Endodermal cell (in vitro differentiated cells): ENCODE measurements around the gene ATP6V0D1. TPM values are rescaled to one million over a fixed set of nuclear protein-coding genes. Genes with fewer than 3 reads are reported as not detected.

Experiments used
- DNase-seq: peaks from one replicate; pipeline ENCODE4 v3.0.0-alpha.2; 2017
- H3K27ac ChIP-seq: 2 replicates; pipeline ENCODE4 v1.5.1; 2013; ENCODE audit warnings: mild to moderate bottlenecking, low read depth, low read length, moderate library complexity
- H3K27me3 ChIP-seq: 2 replicates; pipeline ENCODE4 v1.6.1; 2013; ENCODE audit warnings: mild to moderate bottlenecking, low read length, moderate library complexity; ENCODE audit not compliant: insufficient read depth, control insufficient read depth, poor library complexity, severe bottlenecking
- H3K36me3 ChIP-seq: 2 replicates; pipeline ENCODE4 v1.7.0; 2013; ENCODE audit warnings: mild to moderate bottlenecking, low read length, moderate library complexity; ENCODE audit not compliant: control insufficient read depth, insufficient read depth
- H3K4me1 ChIP-seq: one replicate; pipeline ENCODE4 v1.7.0; 2013; ENCODE audit warnings: low read length; ENCODE audit not compliant: control insufficient read depth, insufficient read depth
- H3K4me3 ChIP-seq: 2 replicates; pipeline ENCODE4 v1.5.1; 2013; ENCODE audit warnings: mild to moderate bottlenecking, low read length, moderate library complexity
- H3K9ac ChIP-seq: 2 replicates; pipeline ENCODE4 v1.6.1; 2013; ENCODE audit warnings: mild to moderate bottlenecking, low read length, moderate library complexity; ENCODE audit not compliant: poor library complexity, severe bottlenecking; ENCODE audit errors: extremely low read depth
- H3K9me3 ChIP-seq: 2 replicates; pipeline ENCODE4 v1.6.1; 2013; ENCODE audit warnings: mild to moderate bottlenecking, low read length, moderate library complexity; ENCODE audit not compliant: control insufficient read depth
- H3K27ac Mint-ChIP-seq: 2 replicates; pipeline ENCODE4 v1.8.0; 2020; ENCODE audit warnings: mixed read lengths
- H3K27me3 Mint-ChIP-seq: 2 replicates; pipeline ENCODE4 v1.8.0; 2021; ENCODE audit warnings: mild to moderate bottlenecking, mixed read lengths; ENCODE audit not compliant: insufficient read depth
- H3K36me3 Mint-ChIP-seq: 2 replicates; pipeline ENCODE4 v1.8.0; 2020; ENCODE audit warnings: low read depth, mixed read lengths
- H3K4me1 Mint-ChIP-seq: 2 replicates; pipeline ENCODE4 v1.8.0; 2020; ENCODE audit warnings: mixed read lengths
- H3K4me3 Mint-ChIP-seq: 2 replicates; pipeline ENCODE4 v1.8.0; 2020; ENCODE audit warnings: mild to moderate bottlenecking, moderate library complexity, mixed read lengths
- H3K9me3 Mint-ChIP-seq: 2 replicates; pipeline ENCODE4 v1.8.0; 2020; ENCODE audit warnings: mild to moderate bottlenecking, mixed read lengths
- WGBS, 2 experiments: methylation state at CpG; one replicate each; pipeline versions ENCODE4 v1.1.5 to v1.1.7; 2013; ENCODE audit warnings: missing lambda C conversion rate in 2 of 2, mixed read lengths in 1 of 2; ENCODE audit not compliant: insufficient coverage in 1 of 2, insufficient read length in 1 of 2; 5-methylcytosine and 5-hydroxymethylcytosine counted together
- total RNA-seq, 2 donors: library from RNA; stranded (reverse); fragmentation: NEBNext Ultra II Directional in 1 of 2; extraction: Animal tissue kit (Norgen Biotek cat#: 25700) in 1 of 2; gene quantifications; 2 replicates in 1 of 2; 3 replicates in 1 of 2; pipeline ENCODE4 v1.2.1, GENCODE V29; 2021
- TF ChIP-seq, protein P1 (sequence below): fragments of 200-600 bp; sonication (generic); conservative IDR thresholded peaks from 2 replicates; pipeline ENCODE4 v1.5.0; 2021; ENCODE audit warnings: antibody characterized with exemption, mild to moderate bottlenecking

ATP6V0D1 gene
- total RNA-seq, 2 donors from 2014 or later, result 56.0 to 58.3 TPM

DNA sequence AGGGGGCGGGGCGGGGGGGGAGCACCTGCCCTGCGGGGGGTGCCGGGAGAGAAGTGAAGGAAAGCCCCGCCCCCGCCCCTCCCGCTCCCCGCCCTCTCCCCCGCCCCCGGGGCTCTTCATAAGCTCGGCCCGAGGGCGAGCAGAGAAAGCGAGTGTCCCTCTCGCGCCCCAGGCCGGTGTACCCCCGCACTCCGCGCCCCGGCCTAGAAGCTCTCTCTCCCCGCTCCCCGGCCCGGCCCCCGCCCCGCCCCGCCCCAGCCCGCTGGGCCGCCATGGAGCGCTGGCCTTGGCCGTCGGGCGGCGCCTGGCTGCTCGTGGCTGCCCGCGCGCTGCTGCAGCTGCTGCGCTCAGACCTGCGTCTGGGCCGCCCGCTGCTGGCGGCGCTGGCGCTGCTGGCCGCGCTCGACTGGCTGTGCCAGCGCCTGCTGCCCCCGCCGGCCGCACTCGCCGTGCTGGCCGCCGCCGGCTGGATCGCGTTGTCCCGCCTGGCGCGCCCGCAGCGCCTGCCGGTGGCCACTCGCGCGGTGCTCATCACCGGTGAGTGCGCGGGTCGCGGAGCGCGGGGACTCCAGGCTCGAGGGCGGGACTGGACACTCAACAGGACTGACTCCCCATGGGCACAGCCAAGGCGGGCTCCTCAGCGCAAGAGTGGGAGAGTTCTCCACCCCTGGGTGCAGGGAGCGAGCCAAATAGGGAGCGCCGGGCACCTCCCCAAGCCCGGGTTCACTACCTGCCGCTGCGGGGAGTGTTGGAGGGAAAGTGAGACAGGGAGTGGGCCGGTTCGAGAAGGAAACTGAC, 49.8 kb downstream of the ATP6V0D1 start, which contains the start of gene HSD11B2:
TSS of gene HSD11B2 (plus strand) at position 145 of the 798 bp plus-strand sequence. CDS start at position 273, 128 bp downstream.
- Histone ChIP-seq H3K9ac (peak within 1 kb of the TSS; percentile 69), H3K4me1 (peaks cover 3% of the 10 kb centered on the region), H3K36me3 (no peaks in the 10 kb centered on the region), H3K4me3 (peak within 1 kb of the TSS; percentile 85), H3K27ac (peak within 1 kb of the TSS; percentile 83), H3K9me3 (no peaks in the 10 kb centered on the region), H3K27me3 (peaks cover 24% of the 10 kb centered on the region)
- Mint-ChIP-seq H3K4me3 (peak within 1 kb of the TSS; percentile 63), H3K36me3 (no peaks in the 10 kb centered on the region), H3K27me3 (peaks cover 33% of the 10 kb centered on the region), H3K27ac (no peak within 1 kb of the TSS), H3K9me3 (no peaks in the 10 kb centered on the region), H3K4me1 (peaks cover 26% of the 10 kb centered on the region)
- TF ChIP-seq, protein P1, sequence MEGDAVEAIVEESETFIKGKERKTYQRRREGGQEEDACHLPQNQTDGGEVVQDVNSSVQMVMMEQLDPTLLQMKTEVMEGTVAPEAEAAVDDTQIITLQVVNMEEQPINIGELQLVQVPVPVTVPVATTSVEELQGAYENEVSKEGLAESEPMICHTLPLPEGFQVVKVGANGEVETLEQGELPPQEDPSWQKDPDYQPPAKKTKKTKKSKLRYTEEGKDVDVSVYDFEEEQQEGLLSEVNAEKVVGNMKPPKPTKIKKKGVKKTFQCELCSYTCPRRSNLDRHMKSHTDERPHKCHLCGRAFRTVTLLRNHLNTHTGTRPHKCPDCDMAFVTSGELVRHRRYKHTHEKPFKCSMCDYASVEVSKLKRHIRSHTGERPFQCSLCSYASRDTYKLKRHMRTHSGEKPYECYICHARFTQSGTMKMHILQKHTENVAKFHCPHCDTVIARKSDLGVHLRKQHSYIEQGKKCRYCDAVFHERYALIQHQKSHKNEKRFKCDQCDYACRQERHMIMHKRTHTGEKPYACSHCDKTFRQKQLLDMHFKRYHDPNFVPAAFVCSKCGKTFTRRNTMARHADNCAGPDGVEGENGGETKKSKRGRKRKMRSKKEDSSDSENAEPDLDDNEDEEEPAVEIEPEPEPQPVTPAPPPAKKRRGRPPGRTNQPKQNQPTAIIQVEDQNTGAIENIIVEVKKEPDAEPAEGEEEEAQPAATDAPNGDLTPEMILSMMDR, result peak; percentile 17
- peak; percentile 90 for DNase-seq
- 1 to 7% methylated on average over 3 to 78 of the region's 87 CpGs for WGBS, 2 experiments

DNA sequence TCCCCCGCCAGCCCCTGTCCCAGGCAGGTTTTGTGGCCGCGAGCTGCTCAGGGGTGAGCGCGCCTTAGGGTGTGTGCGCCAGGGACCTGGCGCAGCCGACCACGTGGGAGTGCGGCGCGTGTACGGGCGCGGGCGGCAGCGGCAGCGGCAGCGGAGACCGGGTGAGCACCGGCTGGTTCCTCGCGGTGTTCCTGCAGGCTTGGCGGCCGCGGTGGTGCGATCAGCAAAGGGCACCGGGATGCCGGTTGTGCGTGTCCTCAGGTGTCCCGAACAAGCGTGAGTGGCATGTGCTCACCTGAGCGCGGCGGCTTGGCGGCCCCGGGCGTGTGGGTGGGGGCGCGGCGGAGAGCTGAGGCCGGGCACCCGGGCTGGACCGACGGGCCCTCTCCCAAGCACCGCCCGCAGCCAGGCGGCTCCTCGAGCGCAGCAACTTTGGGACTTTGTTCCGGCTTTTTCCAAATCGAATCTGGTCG, 50.4 kb downstream of the ATP6V0D1 start:
- Histone ChIP-seq H3K9me3 (no peaks in the 10 kb centered on the region), H3K9ac (peak overlapping the region; percentile 15), H3K27me3 (peaks cover 24% of the 10 kb centered on the region), H3K4me3 (peak overlapping the region; percentile 56), H3K27ac (no peak overlapping the region), H3K36me3 (no peaks in the 10 kb centered on the region), H3K4me1 (peaks cover 6% of the 10 kb centered on the region)
- no peaks in the 10 kb centered on the region for H3K36me3 Mint-ChIP-seq
- H3K4me3 Mint-ChIP-seq, result peak overlapping the region; percentile 59
- no peak overlapping the region for H3K27ac Mint-ChIP-seq
- no peaks in the 10 kb centered on the region for H3K9me3 Mint-ChIP-seq
- DNase-seq, result no peak
- TF ChIP-seq, protein P1, result no peak
- WGBS, 2 experiments, result 0 to 3% methylated on average over 12 to 53 of the region's 53 CpGs
- peaks cover 29% of the 10 kb centered on the region for H3K4me1 Mint-ChIP-seq
- H3K27me3 Mint-ChIP-seq, result peaks cover 33% of the 10 kb centered on the region

DNA sequence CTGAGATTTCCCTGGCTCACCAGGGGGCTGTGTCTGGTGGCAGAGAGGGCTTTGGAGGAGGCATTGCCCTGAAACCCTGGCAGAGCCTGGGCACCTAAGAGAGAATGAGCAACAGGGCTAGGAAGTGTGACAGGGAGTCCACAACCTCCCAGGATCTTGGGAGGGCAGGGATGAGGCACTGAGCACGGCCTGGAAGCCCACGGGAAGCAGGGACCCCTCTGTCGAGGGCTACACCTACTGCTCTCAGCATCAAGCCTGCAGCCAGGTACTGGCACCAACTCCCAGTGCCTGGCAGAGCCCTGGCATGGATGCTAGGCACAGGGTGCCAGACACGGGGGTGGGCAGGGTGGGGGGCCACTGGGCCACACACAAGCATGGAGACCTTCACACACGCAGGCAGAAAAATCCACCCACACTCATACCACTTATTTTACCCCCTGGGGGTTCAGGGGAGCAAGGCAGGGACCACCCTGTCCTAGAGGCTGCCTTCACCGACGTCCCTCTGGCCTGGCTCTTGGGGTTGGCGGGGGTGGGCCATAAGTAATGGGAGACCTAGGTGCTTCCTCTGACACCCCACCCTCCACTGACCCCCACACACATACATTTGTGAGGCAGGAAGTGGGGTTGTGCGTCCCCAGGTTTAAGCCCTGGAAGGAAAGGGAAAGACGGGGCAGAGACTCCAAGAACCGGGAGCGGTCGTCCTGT, 51.0 kb downstream of the ATP6V0D1 start:
- Histone ChIP-seq H3K9ac (peak overlapping the region; percentile 15), H3K27me3 (peaks cover 24% of the 10 kb centered on the region), H3K27ac (no peak overlapping the region), H3K4me1 (peaks cover 7% of the 10 kb centered on the region), H3K4me3 (peak overlapping the region; percentile 56), H3K9me3 (no peaks in the 10 kb centered on the region), H3K36me3 (no peaks in the 10 kb centered on the region)
- TF ChIP-seq, protein P1, result no peak
- H3K27me3 Mint-ChIP-seq, result peaks cover 33% of the 10 kb centered on the region
- no peak for DNase-seq
- H3K4me3 Mint-ChIP-seq, result peak overlapping the region; percentile 59
- 43 to 72% methylated on average over 3 to 13 of the region's 13 CpGs for WGBS, 2 experiments
- H3K4me1 Mint-ChIP-seq, result peaks cover 35% of the 10 kb centered on the region
- H3K9me3 Mint-ChIP-seq, result no peaks in the 10 kb centered on the region
- H3K27ac Mint-ChIP-seq, result no peak overlapping the region
- no peaks in the 10 kb centered on the region for H3K36me3 Mint-ChIP-seq
